ENCODE results near the gene NUDT7.
A peak's percentile ranks its signal among the peaks of the same experiment; 100 is the strongest.

Gene NUDT7
- total RNA-seq: 0 to 4.9 (median 1.6) reads per million in 9 experiments

- H3K27ac Mint-ChIP-seq: peak within 1 kb of the TSS; percentile 81 to 92
- ATAC-seq (replicated peaks) (peak; percentile 89), DNase-seq (peak; percentile 76 to 84 (median 80))
- no peaks in the 10 kb centered on the region for H3K27me3 Mint-ChIP-seq
- H3K36me3 Mint-ChIP-seq (ENCODE audit: insufficient read depth): peaks cover 8% of the 10 kb centered on the region
- H3K4me3 Mint-ChIP-seq: peak within 1 kb of the TSS; percentile 83 to 90
- peaks cover 15 to 17% of the 10 kb centered on the region in 2 donors for H3K4me1 Mint-ChIP-seq (ENCODE audit: low read depth in 2 of 2)
- no peaks in the 10 kb centered on the region for H3K9me3 Mint-ChIP-seq
These were observed at the start of gene NUDT7 for GRCh38 chr16:77722309-77723107. Gene NUDT7, plus strand, starts transcription at chr16:77722514. Its CDS starts 69 bp downstream, at chr16:77722583.

- Mint-ChIP-seq H3K27me3 (peaks cover 0 to 11% of the 10 kb centered on the region in 2 donors), H3K4me3 (no peak overlapping the region), H3K9me3 (no peaks in the 10 kb centered on the region), H3K36me3 (ENCODE audit: insufficient read depth) (no peaks in the 10 kb centered on the region), H3K27ac (no peak overlapping the region), H3K4me1 (ENCODE audit: low read depth in 2 of 2) (no peaks in the 10 kb centered on the region)
- no peak for DNase-seq
- ATAC-seq (replicated peaks): no peak
These were observed 47.4 kb upstream of the NUDT7 start for GRCh38 chr16:77674888-77675287.

- Mint-ChIP-seq H3K27me3 (peaks cover 0 to 11% of the 10 kb centered on the region in 2 donors), H3K27ac (no peak overlapping the region), H3K36me3 (ENCODE audit: insufficient read depth) (no peaks in the 10 kb centered on the region), H3K4me1 (ENCODE audit: low read depth in 2 of 2) (no peaks in the 10 kb centered on the region), H3K4me3 (no peak overlapping the region), H3K9me3 (no peaks in the 10 kb centered on the region)
- ATAC-seq (replicated peaks): peak; percentile 79
- peak; percentile 46 to 59 (median 55) for DNase-seq
These were observed 46.6 kb upstream of the NUDT7 start for GRCh38 chr16:77675464-77676324.

GRCh38 chr16:77677129-77677528 is 45.2 kb upstream of the NUDT7 start:
- Mint-ChIP-seq H3K27ac (no peak overlapping the region), H3K27me3 (peaks cover 0 to 5% of the 10 kb centered on the region in 2 donors), H3K36me3 (ENCODE audit: insufficient read depth) (no peaks in the 10 kb centered on the region), H3K4me3 (no peak overlapping the region), H3K9me3 (no peaks in the 10 kb centered on the region), H3K4me1 (ENCODE audit: low read depth in 2 of 2) (no peaks in the 10 kb centered on the region)
- ATAC-seq (replicated peaks): no peak
- no peak for DNase-seq

- Mint-ChIP-seq H3K36me3 (ENCODE audit: insufficient read depth) (no peaks in the 10 kb centered on the region), H3K27ac (no peak overlapping the region), H3K27me3 (peaks cover 6 to 23% of the 10 kb centered on the region in 2 donors), H3K9me3 (no peaks in the 10 kb centered on the region), H3K4me3 (no peak overlapping the region), H3K4me1 (ENCODE audit: low read depth in 2 of 2) (no peaks in the 10 kb centered on the region)
- ATAC-seq (replicated peaks): no peak
- no peak for DNase-seq
These were observed 42.9 kb upstream of the NUDT7 start for GRCh38 chr16:77679391-77679790.

GRCh38 chr16:77679901-77680300 is 42.4 kb upstream of the NUDT7 start:
- no peaks in the 10 kb centered on the region for H3K9me3 Mint-ChIP-seq
- H3K36me3 Mint-ChIP-seq (ENCODE audit: insufficient read depth): no peaks in the 10 kb centered on the region
- no peak overlapping the region for H3K4me3 Mint-ChIP-seq
- no peak overlapping the region for H3K27ac Mint-ChIP-seq
- no peaks in the 10 kb centered on the region for H3K4me1 Mint-ChIP-seq (ENCODE audit: low read depth in 2 of 2)
- DNase-seq (no peak), ATAC-seq (replicated peaks) (no peak)
- peaks cover 6 to 24% of the 10 kb centered on the region in 2 donors for H3K27me3 Mint-ChIP-seq

GRCh38 chr16:77680496-77680895 is 41.8 kb upstream of the NUDT7 start:
- H3K27me3 Mint-ChIP-seq: peaks cover 6 to 26% of the 10 kb centered on the region in 2 donors
- no peaks in the 10 kb centered on the region for H3K9me3 Mint-ChIP-seq
- no peaks in the 10 kb centered on the region for H3K4me1 Mint-ChIP-seq (ENCODE audit: low read depth in 2 of 2)
- DNase-seq (no peak), ATAC-seq (replicated peaks) (no peak)
- H3K4me3 Mint-ChIP-seq: no peak overlapping the region
- no peaks in the 10 kb centered on the region for H3K36me3 Mint-ChIP-seq (ENCODE audit: insufficient read depth)
- H3K27ac Mint-ChIP-seq: no peak overlapping the region

GRCh38 chr16:77682586-77682985 is 39.7 kb upstream of the NUDT7 start:
- Mint-ChIP-seq H3K4me1 (ENCODE audit: low read depth in 2 of 2) (no peaks in the 10 kb centered on the region), H3K4me3 (no peak overlapping the region), H3K27ac (no peak overlapping the region), H3K9me3 (no peaks in the 10 kb centered on the region), H3K36me3 (ENCODE audit: insufficient read depth) (no peaks in the 10 kb centered on the region), H3K27me3 (peaks cover 25 to 46% of the 10 kb centered on the region in 2 donors)
- ATAC-seq (replicated peaks) (no peak), DNase-seq (no peak)

- Mint-ChIP-seq H3K4me3 (no peak overlapping the region), H3K27ac (no peak overlapping the region), H3K36me3 (ENCODE audit: insufficient read depth) (no peaks in the 10 kb centered on the region), H3K27me3 (peaks cover 35 to 56% of the 10 kb centered on the region in 2 donors), H3K9me3 (no peaks in the 10 kb centered on the region), H3K4me1 (ENCODE audit: low read depth in 2 of 2) (no peaks in the 10 kb centered on the region)
- DNase-seq (no peak), ATAC-seq (replicated peaks) (no peak)
These were observed 38.7 kb upstream of the NUDT7 start for GRCh38 chr16:77683397-77684180.

- H3K36me3 Mint-ChIP-seq (ENCODE audit: insufficient read depth): no peaks in the 10 kb centered on the region
These were observed 38.2 kb upstream of the NUDT7 start for GRCh38 chr16:77684181-77684526.

GRCh38 chr16:77686385-77686784 is 35.9 kb upstream of the NUDT7 start:
- Mint-ChIP-seq H3K4me1 (ENCODE audit: low read depth in 2 of 2) (no peaks in the 10 kb centered on the region), H3K4me3 (no peak overlapping the region), H3K27ac (no peak overlapping the region)

More at GRCh38 chr16:77684181-77684526, 38.2 kb upstream of the NUDT7 start:
- Mint-ChIP-seq H3K4me3 (no peak overlapping the region), H3K27ac (no peak overlapping the region), H3K9me3 (no peaks in the 10 kb centered on the region), H3K27me3 (peaks cover 40 to 62% of the 10 kb centered on the region in 2 donors), H3K4me1 (ENCODE audit: low read depth in 2 of 2) (no peaks in the 10 kb centered on the region)
- ATAC-seq (replicated peaks) (no peak), DNase-seq (no peak)

GRCh38 chr16:77689971-77690370 is 32.3 kb upstream of the NUDT7 start:
- Mint-ChIP-seq H3K4me1 (ENCODE audit: low read depth in 2 of 2) (no peaks in the 10 kb centered on the region), H3K4me3 (no peak overlapping the region), H3K9me3 (no peaks in the 10 kb centered on the region), H3K27ac (no peak overlapping the region), H3K27me3 (peaks cover 69 to 83% of the 10 kb centered on the region in 2 donors), H3K36me3 (ENCODE audit: insufficient read depth) (no peaks in the 10 kb centered on the region)
- ATAC-seq (replicated peaks) (no peak), DNase-seq (no peak)

More at GRCh38 chr16:77686385-77686784, 35.9 kb upstream of the NUDT7 start:
- DNase-seq (no peak), ATAC-seq (replicated peaks) (no peak)
- H3K27me3 Mint-ChIP-seq: peaks cover 48 to 75% of the 10 kb centered on the region in 2 donors
- no peaks in the 10 kb centered on the region for H3K9me3 Mint-ChIP-seq
- H3K36me3 Mint-ChIP-seq (ENCODE audit: insufficient read depth): no peaks in the 10 kb centered on the region

GRCh38 chr16:77690416-77690815 is 31.9 kb upstream of the NUDT7 start:
- ATAC-seq (replicated peaks) (no peak), DNase-seq (no peak)
- no peaks in the 10 kb centered on the region for H3K36me3 Mint-ChIP-seq (ENCODE audit: insufficient read depth)
- H3K27me3 Mint-ChIP-seq: peaks cover 69 to 83% of the 10 kb centered on the region in 2 donors
- H3K9me3 Mint-ChIP-seq: no peaks in the 10 kb centered on the region
- no peaks in the 10 kb centered on the region for H3K4me1 Mint-ChIP-seq (ENCODE audit: low read depth in 2 of 2)
- H3K27ac Mint-ChIP-seq: no peak overlapping the region
- H3K4me3 Mint-ChIP-seq: no peak overlapping the region

All from effector memory CD8-positive, alpha-beta T cell (primary cell).